D721Med (cell line): ENCODE data around the gene KLK7.

Source experiments
- DNase-seq: peaks from one replicate; pipeline ENCODE4 v3.0.0; 2011; ENCODE audit warnings: low spot score; ENCODE audit not compliant: insufficient read length
- FAIRE-seq: peaks from 2 replicates; lab custom pipeline; 2011; peaks lifted over from hg19 to GRCh38; lab: Jason Lieb, UNC
- CTCF ChIP-seq: IDR thresholded peaks from 2 replicates; pipeline ENCODE4 v1.5.1; 2012; ENCODE audit warnings: mild to moderate bottlenecking, control low read depth; ENCODE audit not compliant: insufficient read depth; ENCODE audit errors: missing control alignments

Gene KLK7

GRCh38 chr19:50983625-50984292, at the start of gene KLK7:
KLK7 (minus strand) TSS chr19:50983917; CDS start chr19:50982399, 1,518 bp downstream.
- FAIRE-seq (no peak), DNase-seq (no peak)
- no peak for TF ChIP-seq CTCF

- no peak for FAIRE-seq
- no peak for TF ChIP-seq CTCF
- DNase-seq: no peak
These were observed 48.1 kb upstream of the KLK7 start for GRCh38 chr19:51031880-51032225.

- no peak for FAIRE-seq
- no peak for DNase-seq
- TF ChIP-seq CTCF: no peak
These were observed 47.6 kb upstream of the KLK7 start for GRCh38 chr19:51031220-51031879.

GRCh38 chr19:51030631-51031030, 46.9 kb upstream of the KLK7 start:
- FAIRE-seq (no peak), DNase-seq (no peak)
- no peak for TF ChIP-seq CTCF

GRCh38 chr19:51029718-51030117, 46.0 kb upstream of the KLK7 start:
- FAIRE-seq: no peak

GRCh38 chr19:51027873-51028272, 44.2 kb upstream of the KLK7 start:
- no peak for TF ChIP-seq CTCF
- FAIRE-seq: no peak
- DNase-seq: no peak

More at GRCh38 chr19:51029718-51030117, 46.0 kb upstream of the KLK7 start:
- no peak for TF ChIP-seq CTCF
- no peak for DNase-seq
